Subcutaneous abdominal adipose tissue (tissue), 5 donors: ENCODE results near the gene SF3A2.

ENCODE experiments used
- H3K27ac ChIP-seq: one replicate; pipeline ENCODE4 v1.7.0; 2013; ENCODE audit warnings: low read depth, mild to moderate bottlenecking, inconsistent platforms, low read length, moderate library complexity
- H3K27me3 ChIP-seq, 5 donors: one replicate each; pipeline ENCODE4 v1.7.0; 2013; ENCODE audit warnings: low read length in 5 of 5, inconsistent platforms in 1 of 5; ENCODE audit not compliant: control insufficient read depth in 5 of 5, insufficient read depth in 4 of 5
- H3K36me3 ChIP-seq, 5 donors: one replicate each; pipeline ENCODE4 v1.7.0; 2013; ENCODE audit warnings: low read length in 5 of 5; ENCODE audit not compliant: control insufficient read depth in 5 of 5, insufficient read depth in 5 of 5
- H3K4me1 ChIP-seq, 5 donors: one replicate each; pipeline ENCODE4 v1.7.0; 2013; ENCODE audit warnings: low read length in 5 of 5, mild to moderate bottlenecking in 3 of 5, moderate library complexity in 1 of 5; ENCODE audit not compliant: control insufficient read depth in 5 of 5, insufficient read depth in 5 of 5
- H3K4me3 ChIP-seq, 5 donors: one replicate each; pipeline ENCODE4 v1.7.0; 2013; ENCODE audit warnings: low read length in 5 of 5, low read depth in 1 of 5
- H3K9ac ChIP-seq, 5 donors: one replicate each; pipeline ENCODE4 v1.7.0; 2013; ENCODE audit warnings: low read length in 5 of 5, mild to moderate bottlenecking in 4 of 5, moderate library complexity in 3 of 5
- H3K9me3 ChIP-seq, 5 donors: one replicate each; pipeline ENCODE4 v1.7.0; 2013; ENCODE audit warnings: low read length in 5 of 5; ENCODE audit not compliant: control insufficient read depth in 5 of 5
- donor health status: healthy.
- donor health status: healthy.
- donor health status: healthy.
- donor health status: healthy.
- donor health status: healthy.

SF3A2 gene

DNA sequence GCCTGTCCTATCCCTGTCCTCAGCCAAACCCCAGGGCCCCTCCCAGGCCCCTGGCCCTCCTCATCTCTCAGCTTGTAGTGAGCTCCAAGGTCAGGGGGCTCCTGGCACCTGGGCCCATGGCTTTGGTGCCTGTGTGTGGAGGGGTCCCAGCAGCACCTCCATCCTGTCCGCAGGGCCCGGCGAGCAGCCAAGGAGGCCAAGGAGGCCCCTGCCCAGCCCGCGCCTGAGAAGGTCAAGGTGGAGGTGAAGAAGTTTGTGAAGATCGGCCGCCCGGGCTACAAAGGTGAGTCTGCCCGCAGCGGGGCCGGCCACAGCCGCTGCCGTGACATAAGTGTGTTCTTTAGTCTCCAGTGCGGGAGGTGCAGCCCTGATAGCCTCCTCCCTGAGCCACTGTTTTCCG, 8.6 kb downstream of the SF3A2 start:
- Histone ChIP-seq H3K27me3 (peaks cover 8 to 10% (median 8%) of the 10 kb centered on the region in 5 donors), H3K9ac (no peak overlapping the region), H3K27ac (no peak overlapping the region), H3K9me3 (no peaks in the 10 kb centered on the region), H3K4me1 (peaks cover 6 to 40% (median 32%) of the 10 kb centered on the region in 5 donors), H3K4me3 (no peak overlapping the region), H3K36me3 (peaks cover 0 to 69% (median 60%) of the 10 kb centered on the region in 5 donors)

DNA sequence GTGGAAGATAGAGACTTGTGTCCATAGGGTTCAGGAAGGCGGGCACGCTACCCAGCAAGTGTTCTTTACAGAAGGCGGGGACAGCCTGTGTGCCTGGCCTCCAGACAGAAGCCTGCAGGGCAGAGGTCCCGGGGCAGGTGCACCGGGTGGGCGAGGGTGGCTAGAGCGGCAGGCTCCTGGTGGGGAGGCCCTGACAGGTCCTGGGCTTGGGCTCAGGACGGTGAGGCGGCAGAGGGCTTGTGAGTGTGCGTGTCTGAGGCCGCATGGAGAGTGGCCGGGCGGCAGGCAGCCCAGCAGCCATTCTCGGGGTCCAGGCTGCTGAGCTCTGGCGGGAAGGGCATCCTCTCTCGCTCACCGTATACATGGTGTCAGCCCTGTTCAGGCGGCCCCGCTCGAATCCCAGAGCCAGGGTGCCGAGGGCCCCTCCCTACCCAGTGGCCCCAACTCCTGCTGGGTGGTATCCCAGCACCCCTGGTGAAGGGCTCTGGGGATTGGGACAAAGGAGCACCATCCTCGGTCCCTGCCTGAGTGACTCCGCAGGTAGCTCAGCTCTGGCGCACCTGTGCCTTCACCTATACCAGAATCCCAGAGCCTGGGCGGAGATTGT, 9.5 kb downstream of the SF3A2 start:
- Histone ChIP-seq H3K4me1 (peaks cover under 1 to 39% (median 31%) of the 10 kb centered on the region in 5 donors), H3K27ac (no peak overlapping the region), H3K9ac (no peak overlapping the region), H3K4me3 (no peak overlapping the region), H3K36me3 (peaks cover 0 to 64% (median 60%) of the 10 kb centered on the region in 5 donors), H3K27me3 (peaks cover 14 to 18% (median 16%) of the 10 kb centered on the region in 5 donors), H3K9me3 (no peaks in the 10 kb centered on the region)

DNA sequence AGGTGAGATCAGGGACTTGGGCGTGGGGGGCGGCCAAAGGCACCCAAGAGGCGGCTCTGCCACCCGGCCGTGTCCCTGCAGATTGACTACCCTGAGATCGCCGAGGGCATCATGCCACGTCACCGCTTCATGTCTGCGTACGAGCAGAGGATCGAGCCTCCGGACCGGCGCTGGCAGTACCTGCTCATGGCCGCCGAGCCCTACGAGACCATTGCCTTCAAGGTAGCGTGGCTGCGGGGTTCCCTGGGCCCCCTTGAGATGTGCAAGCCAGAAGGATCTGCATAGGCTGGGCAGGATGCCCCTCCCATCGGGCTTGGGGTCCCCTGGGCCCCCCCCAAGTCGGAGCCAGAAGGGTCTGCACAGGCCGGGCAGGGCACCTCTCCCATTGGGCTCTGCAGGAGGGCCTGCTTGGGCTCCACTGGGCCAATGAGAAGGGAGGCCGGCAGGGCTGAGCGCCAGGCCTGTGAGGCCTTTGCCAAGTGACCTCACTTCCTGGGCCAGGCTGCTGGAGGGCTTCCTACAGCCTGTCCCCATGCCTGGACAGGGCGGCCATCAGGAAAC, 10.3 kb downstream of the SF3A2 start:
- no peak overlapping the region for H3K9ac ChIP-seq
- H3K9me3 ChIP-seq: no peaks in the 10 kb centered on the region
- H3K27me3 ChIP-seq: peaks cover 21 to 25% (median 23%) of the 10 kb centered on the region in 5 donors
- no peak overlapping the region for H3K27ac ChIP-seq
- peaks cover 0 to 63% (median 57%) of the 10 kb centered on the region in 5 donors for H3K36me3 ChIP-seq
- H3K4me3 ChIP-seq: no peak overlapping the region
- peaks cover 0 to 38% (median 27%) of the 10 kb centered on the region in 5 donors for H3K4me1 ChIP-seq

DNA sequence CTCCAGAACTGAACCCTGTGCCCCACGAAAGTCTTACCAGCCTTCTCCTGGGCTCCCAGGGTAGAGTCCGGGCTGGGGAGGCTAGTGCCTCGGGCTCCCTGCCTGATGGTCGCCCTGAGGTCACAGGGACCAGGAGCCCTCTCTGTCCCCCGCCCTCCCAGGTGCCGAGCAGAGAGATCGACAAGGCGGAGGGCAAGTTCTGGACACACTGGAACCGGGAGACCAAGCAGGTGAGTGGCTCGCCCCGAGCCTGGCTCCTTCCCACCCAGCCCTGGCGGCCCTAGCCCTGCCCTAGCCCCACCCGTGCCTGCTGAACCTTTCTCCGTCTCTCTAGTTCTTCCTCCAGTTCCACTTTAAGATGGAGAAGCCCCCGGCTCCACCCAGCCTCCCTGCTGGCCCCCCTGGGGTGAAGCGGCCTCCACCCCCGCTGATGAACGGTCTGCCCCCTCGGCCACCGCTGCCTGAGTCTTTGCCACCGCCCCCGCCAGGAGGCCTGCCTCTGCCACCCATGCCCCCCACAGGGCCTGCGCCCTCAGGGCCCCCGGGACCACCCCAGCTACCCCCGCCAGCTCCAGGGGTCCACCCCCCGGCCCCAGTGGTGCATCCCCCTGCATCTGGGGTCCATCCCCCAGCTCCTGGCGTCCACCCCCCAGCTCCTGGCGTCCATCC, 10.9 kb downstream of the SF3A2 start:
- Histone ChIP-seq H3K36me3 (peaks cover 0 to 61% (median 56%) of the 10 kb centered on the region in 5 donors), H3K27me3 (peaks cover 27 to 31% (median 29%) of the 10 kb centered on the region in 5 donors), H3K4me1 (peaks cover 0 to 42% (median 30%) of the 10 kb centered on the region in 5 donors), H3K9ac (no peak overlapping the region), H3K4me3 (no peak overlapping the region), H3K9me3 (no peaks in the 10 kb centered on the region), H3K27ac (no peak overlapping the region)

DNA sequence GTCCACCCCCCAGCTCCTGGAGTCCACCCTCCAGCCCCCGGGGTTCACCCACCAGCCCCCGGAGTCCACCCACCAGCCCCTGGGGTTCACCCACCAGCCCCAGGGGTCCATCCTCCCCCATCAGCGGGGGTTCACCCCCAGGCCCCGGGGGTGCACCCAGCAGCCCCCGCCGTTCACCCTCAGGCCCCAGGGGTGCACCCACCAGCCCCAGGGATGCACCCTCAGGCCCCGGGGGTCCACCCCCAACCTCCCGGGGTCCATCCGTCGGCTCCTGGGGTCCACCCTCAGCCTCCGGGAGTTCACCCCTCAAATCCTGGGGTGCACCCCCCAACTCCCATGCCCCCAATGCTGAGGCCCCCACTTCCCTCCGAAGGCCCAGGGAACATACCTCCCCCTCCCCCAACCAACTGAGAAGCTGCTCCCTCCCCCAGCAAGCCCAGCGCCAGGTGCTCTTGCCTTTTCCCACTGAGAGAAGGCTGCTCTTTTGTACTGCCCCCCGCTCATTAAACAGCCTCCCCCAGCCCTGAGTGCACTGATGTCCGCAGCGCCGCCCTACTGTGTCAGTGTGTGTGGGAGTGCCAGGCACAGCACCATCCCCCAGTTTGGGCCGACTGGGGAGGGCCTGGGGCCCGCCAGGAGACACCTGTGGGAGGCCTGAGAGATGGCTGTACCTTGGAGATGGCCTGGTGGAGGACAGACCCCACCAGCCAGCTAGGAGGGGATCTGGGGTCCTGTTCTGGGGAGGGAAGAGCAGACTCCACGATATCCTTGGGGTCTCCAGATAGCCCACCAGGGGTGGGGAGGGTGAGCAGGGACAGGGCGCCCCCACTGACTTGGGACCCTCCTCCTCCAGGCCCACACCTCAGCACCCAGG, 11.7 kb downstream of the SF3A2 start:
- Histone ChIP-seq H3K36me3 (peaks cover 0 to 55% (median 49%) of the 10 kb centered on the region in 5 donors), H3K4me1 (peaks cover 0 to 45% (median 38%) of the 10 kb centered on the region in 5 donors), H3K9me3 (no peaks in the 10 kb centered on the region), H3K9ac (no peak overlapping the region), H3K4me3 (no peak overlapping the region), H3K27ac (no peak overlapping the region), H3K27me3 (peaks cover 35 to 39% (median 37%) of the 10 kb centered on the region in 5 donors)

DNA sequence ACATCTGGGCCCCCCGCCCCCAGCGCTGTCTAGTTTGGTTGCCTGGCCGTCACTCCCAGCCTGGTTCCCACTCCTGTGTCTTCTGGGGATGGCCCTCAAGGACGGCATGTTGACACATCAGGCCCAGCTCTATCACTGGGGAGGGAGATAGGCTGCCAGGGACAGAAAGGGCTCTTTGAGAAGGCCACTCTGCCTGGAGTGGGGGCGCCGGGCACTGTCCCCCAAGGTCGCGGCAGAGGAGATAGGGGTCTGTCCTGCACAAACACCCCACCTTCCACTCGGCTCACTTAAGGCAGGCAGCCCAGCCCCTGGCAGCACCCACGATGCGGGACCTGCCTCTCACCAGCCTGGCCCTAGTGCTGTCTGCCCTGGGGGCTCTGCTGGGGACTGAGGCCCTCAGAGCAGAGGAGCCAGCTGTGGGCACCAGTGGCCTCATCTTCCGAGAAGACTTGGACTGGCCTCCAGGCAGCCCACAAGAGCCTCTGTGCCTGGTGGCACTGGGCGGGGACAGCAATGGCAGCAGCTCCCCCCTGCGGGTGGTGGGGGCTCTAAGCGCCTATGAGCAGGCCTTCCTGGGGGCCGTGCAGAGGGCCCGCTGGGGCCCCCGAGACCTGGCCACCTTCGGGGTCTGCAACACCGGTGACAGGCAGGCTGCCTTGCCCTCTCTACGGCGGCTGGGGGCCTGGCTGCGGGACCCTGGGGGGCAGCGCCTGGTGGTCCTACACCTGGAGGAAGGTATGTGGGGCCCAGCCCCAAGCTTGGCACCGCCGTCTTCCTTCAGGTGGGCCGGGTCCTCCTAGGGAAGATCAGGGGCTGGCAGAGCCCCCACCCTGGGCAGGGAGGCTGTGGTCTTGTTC, 12.6 kb downstream of the SF3A2 start, which contains the start of gene AMH:
Gene AMH, plus strand, starts transcription at position 314 of the 857 bp plus-strand sequence. Its CDS starts 10 bp downstream, at position 324.
- H3K9ac ChIP-seq: no peak within 1 kb of the TSS
- peaks cover 0 to 46% (median 40%) of the 10 kb centered on the region in 5 donors for H3K36me3 ChIP-seq
- H3K27ac ChIP-seq: no peak within 1 kb of the TSS
- peaks cover 0 to 47% (median 40%) of the 10 kb centered on the region in 5 donors for H3K4me1 ChIP-seq
- H3K4me3 ChIP-seq: no peak within 1 kb of the TSS
- H3K9me3 ChIP-seq: no peaks in the 10 kb centered on the region
- peaks cover 42 to 47% (median 43%) of the 10 kb centered on the region in 5 donors for H3K27me3 ChIP-seq

DNA sequence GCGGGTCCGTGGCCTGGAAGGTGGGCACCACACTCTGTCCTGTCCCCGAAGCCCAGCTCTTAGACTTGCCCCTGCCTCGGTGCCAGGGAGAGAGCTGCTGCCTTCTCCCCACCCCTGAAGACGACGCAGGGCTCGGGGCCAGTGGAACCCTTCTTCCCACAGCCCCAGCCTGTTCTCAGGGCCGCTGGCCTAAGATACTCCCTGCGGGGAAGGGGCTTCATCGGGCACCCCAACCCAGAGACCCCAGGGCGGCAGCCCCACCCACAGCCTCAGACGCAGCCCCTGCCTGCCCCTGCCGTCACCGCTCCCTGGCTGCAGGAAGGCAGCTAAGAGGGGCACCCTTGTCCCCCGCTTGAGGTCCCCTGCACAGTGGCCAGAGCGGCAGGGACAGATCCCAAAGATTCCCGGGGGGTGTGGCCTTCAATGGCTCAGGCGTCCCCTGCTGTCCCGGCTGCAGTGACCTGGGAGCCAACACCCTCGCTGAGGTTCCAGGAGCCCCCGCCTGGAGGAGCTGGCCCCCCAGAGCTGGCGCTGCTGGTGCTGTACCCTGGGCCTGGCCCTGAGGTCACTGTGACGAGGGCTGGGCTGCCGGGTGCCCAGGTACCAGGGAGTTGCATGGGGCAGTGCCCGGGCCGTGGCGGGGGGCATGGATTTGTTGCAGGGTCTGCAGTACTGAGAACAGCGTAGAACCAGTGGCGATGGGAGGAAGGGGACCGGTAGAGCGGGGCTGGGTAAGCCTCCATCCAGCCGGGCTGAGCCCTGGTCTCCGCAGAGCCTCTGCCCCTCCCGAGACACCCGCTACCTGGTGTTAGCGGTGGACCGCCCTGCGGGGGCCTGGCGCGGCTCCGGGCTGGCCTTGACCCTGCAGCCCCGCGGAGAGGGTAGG, 13.5 kb downstream of the SF3A2 start:
- Histone ChIP-seq H3K27ac (no peak overlapping the region), H3K9me3 (no peaks in the 10 kb centered on the region), H3K27me3 (peaks cover 42 to 47% (median 43%) of the 10 kb centered on the region in 5 donors), H3K4me1 (peaks cover 0 to 47% (median 40%) of the 10 kb centered on the region in 5 donors), H3K4me3 (no peak overlapping the region), H3K36me3 (peaks cover 0 to 37% (median 31%) of the 10 kb centered on the region in 5 donors), H3K9ac (no peak overlapping the region)

DNA sequence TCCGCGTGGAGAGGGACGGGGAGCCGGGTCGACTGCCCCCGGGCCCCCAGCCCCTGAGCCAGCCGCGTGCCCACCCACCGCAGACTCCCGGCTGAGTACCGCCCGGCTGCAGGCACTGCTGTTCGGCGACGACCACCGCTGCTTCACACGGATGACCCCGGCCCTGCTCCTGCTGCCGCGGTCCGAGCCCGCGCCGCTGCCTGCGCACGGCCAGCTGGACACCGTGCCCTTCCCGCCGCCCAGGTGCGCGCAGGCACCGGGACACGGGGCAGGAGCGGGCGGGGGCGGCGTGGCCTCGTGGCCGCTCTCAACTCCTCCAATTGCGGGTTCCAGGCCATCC, 14.1 kb downstream of the SF3A2 start:
- peak overlapping the region in 1 of 5 donors; percentile 44 for H3K4me3 ChIP-seq
- peaks cover 0 to 47% (median 40%) of the 10 kb centered on the region in 5 donors for H3K4me1 ChIP-seq

More for the DNA sequence above, 14.1 kb downstream of the SF3A2 start:
- Histone ChIP-seq H3K36me3 (peaks cover 0 to 31% (median 25%) of the 10 kb centered on the region in 5 donors), H3K27ac (no peak overlapping the region), H3K9ac (no peak overlapping the region), H3K9me3 (no peaks in the 10 kb centered on the region), H3K27me3 (peaks cover 42 to 47% (median 43%) of the 10 kb centered on the region in 5 donors)
